GM12878 (cell line): ENCODE measurements around the gene OMP. TPM values are rescaled to one million over a fixed set of nuclear protein-coding genes. Genes with fewer than 3 reads are reported as not detected.

Experiments used
- ATAC-seq: fragments of 200-7000 bp; cut with Tn5 transposase; 3 replicates; pipeline ENCODE4 v1.9.1; 2020; ENCODE audit warnings: mild to moderate bottlenecking, moderate library complexity
- BruUV-seq: library from RNA; stranded (reverse); fragments of 400-500 nt; replicated peaks from 2 replicates; lab custom pipeline; 2021; lab: Mats Ljungman, UMichigan
- CTCF ChIA-PET: fragments of 300-600 bp; sonication (Branson Sonifier 250); formaldehyde crosslinking; extraction: SDS; loops from one replicate; lab custom pipeline; 2021; ENCODE audit warnings: inconsistent platforms; lab: Yijun Ruan, JAX
- POLR2A ChIA-PET: fragments of 350-600 bp; formaldehyde crosslinking; extraction: SDS; loops from one replicate; lab custom pipeline; 2021; ENCODE audit warnings: inconsistent platforms; lab: Charles Lee
- RAD21 ChIA-PET: fragments of 300-600 bp; sonication (Branson Sonifier 250); formaldehyde crosslinking; loops from one replicate; lab custom pipeline; 2023; ENCODE audit warnings: antibody characterized with exemption; ENCODE audit not compliant: unreplicated experiment; lab: Charles Lee
- SMC1A ChIA-PET: fragments of 300-600 bp; sonication (Branson Sonifier 250); formaldehyde crosslinking; loops from one replicate; lab custom pipeline; 2023; ENCODE audit not compliant: unreplicated experiment, uncharacterized antibody; lab: Charles Lee
- DNase-seq: peaks from one replicate; pipeline ENCODE4 v3.0.0-alpha.2; 2011; ENCODE audit warnings: low read depth, low spot score
- FAIRE-seq: peaks from 3 replicates; lab custom pipeline; 2011; peaks lifted over from hg19 to GRCh38; lab: Jason Lieb, UNC
- H2AFZ ChIP-seq: 2 replicates; pipeline ENCODE4 v1.6.0; 2011; ENCODE audit warnings: low read depth, low read length, control low read depth; ENCODE audit not compliant: control insufficient read depth
- H3K27ac ChIP-seq: 2 replicates; pipeline ENCODE4 v1.5.1; 2011; ENCODE audit warnings: control low read depth; ENCODE audit not compliant: control insufficient read depth, insufficient read depth
- H3K27me3 ChIP-seq, 2 experiments: replicated peaks in 1 of 2; 2 replicates each; pipeline versions ENCODE4 v1.6.0 to v1.6.1; 2011; ENCODE audit warnings: low read length in 1 of 2; ENCODE audit not compliant: control insufficient read depth in 2 of 2, insufficient read depth in 2 of 2
- H3K36me3 ChIP-seq, 2 experiments: 2 replicates each; pipeline ENCODE4 v1.5.1; 2011; ENCODE audit warnings: low read length in 1 of 2; ENCODE audit not compliant: control insufficient read depth in 2 of 2, insufficient read depth in 2 of 2
- H3K4me1 ChIP-seq: 2 replicates; pipeline ENCODE4 v1.6.1; 2011; ENCODE audit warnings: mild to moderate bottlenecking, low read length, moderate library complexity, mixed read lengths; ENCODE audit not compliant: control insufficient read depth, insufficient read depth
- H3K4me2 ChIP-seq: 2 replicates; pipeline ENCODE4 v1.6.0; 2011; ENCODE audit warnings: control low read depth; ENCODE audit not compliant: control insufficient read depth, insufficient read depth
- H3K4me3 ChIP-seq: fragments of 200-600 bp; sonication (generic); 2 replicates; pipeline ENCODE4 v1.5.1; 2016
- H3K79me2 ChIP-seq: 2 replicates; pipeline ENCODE4 v1.6.0; 2011; ENCODE audit warnings: low read length; ENCODE audit not compliant: control insufficient read depth, insufficient read depth
- H3K9ac ChIP-seq: 2 replicates; pipeline ENCODE4 v1.8.0; 2011; ENCODE audit warnings: low read length, control low read depth, mixed read lengths; ENCODE audit not compliant: control insufficient read depth, insufficient read depth
- H3K9me3 ChIP-seq: replicated peaks from 3 replicates; pipeline ENCODE4 v1.5.1; 2011; ENCODE audit warnings: mild to moderate bottlenecking, low read length; ENCODE audit not compliant: control insufficient read depth, insufficient read depth
- H4K20me1 ChIP-seq: 2 replicates; pipeline ENCODE4 v1.6.0; 2011; ENCODE audit not compliant: control insufficient read depth, insufficient read depth
- BCL3 ChIP-seq: IDR thresholded peaks from 2 replicates; pipeline ENCODE4 v1.6.1; 2011; ENCODE audit warnings: borderline replicate concordance, low read depth, mild to moderate bottlenecking, moderate library complexity, low read length; ENCODE audit not compliant: insufficient read depth, poor library complexity, severe bottlenecking
- CHD2 ChIP-seq: IDR thresholded peaks from 2 replicates; pipeline ENCODE4 v1.6.1; 2011; ENCODE audit warnings: low read depth, low read length, improper control_type of control experiment, borderline replicate concordance
- CHD4 ChIP-seq: fragments of 200-600 bp; sonication (generic); IDR thresholded peaks from 2 replicates; pipeline ENCODE4 v1.6.1; 2016; ENCODE audit warnings: mild to moderate bottlenecking
- HDGF ChIP-seq: fragments of 450-650 bp; IDR thresholded peaks from 2 replicates; pipeline ENCODE4 v1.6.1; 2016; ENCODE audit warnings: antibody characterized with exemption
- IKZF2 ChIP-seq, 2 experiments: fragments of 450-650 bp; IDR thresholded peaks; 2 replicates each; pipeline ENCODE4 v1.6.1; 2017; ENCODE audit warnings: mild to moderate bottlenecking in 2 of 2, moderate library complexity in 2 of 2
- IRF5 ChIP-seq: fragments of 450-650 bp; IDR thresholded peaks from 2 replicates; pipeline ENCODE4 v1.6.1; 2017; ENCODE audit warnings: borderline replicate concordance
- JUND ChIP-seq: IDR thresholded peaks from 2 replicates; pipeline ENCODE4 v1.6.1; 2012; ENCODE audit warnings: low read depth, mild to moderate bottlenecking, low read length, improper control_type of control experiment, moderate library complexity
- LARP7 ChIP-seq: fragments of 450-650 bp; IDR thresholded peaks from 2 replicates; pipeline ENCODE4 v1.6.1; 2017; ENCODE audit warnings: mild to moderate bottlenecking
- MTA3 ChIP-seq: IDR thresholded peaks from 2 replicates; pipeline ENCODE4 v1.6.1; 2012; ENCODE audit warnings: low read length, inconsistent platforms, borderline replicate concordance
- MXI1 ChIP-seq: fragments of 150-350 bp; IDR thresholded peaks from 2 replicates; pipeline ENCODE4 v1.6.1; 2011; ENCODE audit warnings: low read depth, mild to moderate bottlenecking, inconsistent platforms, low read length, improper control_type of control experiment
- RAD21 ChIP-seq: IDR thresholded peaks from 2 replicates; pipeline ENCODE4 v1.6.1; 2011; ENCODE audit warnings: mild to moderate bottlenecking, low read depth, low read length, moderate library complexity; ENCODE audit not compliant: insufficient read depth
- SMAD1 ChIP-seq: fragments of 450-650 bp; IDR thresholded peaks from 2 replicates; pipeline ENCODE4 v1.6.1; 2018; ENCODE audit warnings: mild to moderate bottlenecking, low read depth; ENCODE audit not compliant: partially characterized antibody
- SP1 ChIP-seq: IDR thresholded peaks from one replicate; pipeline ENCODE4 v1.6.1; 2011; ENCODE audit warnings: low read depth, low read length
- SUPT20H ChIP-seq: IDR thresholded peaks from 2 replicates; pipeline ENCODE4 v1.6.1; 2011; ENCODE audit warnings: low read depth, mild to moderate bottlenecking, low read length, moderate library complexity, borderline replicate concordance; ENCODE audit not compliant: control insufficient read depth
- TCF12 ChIP-seq: IDR thresholded peaks from 2 replicates; pipeline ENCODE4 v1.6.1; 2011; ENCODE audit warnings: low read depth, mild to moderate bottlenecking, low read length
- TCF3 ChIP-seq: IDR thresholded peaks from 2 replicates; pipeline ENCODE4 v1.6.1; 2012; ENCODE audit warnings: low read depth, mild to moderate bottlenecking, low read length, borderline replicate concordance; ENCODE audit not compliant: insufficient read depth
- ZNF384 ChIP-seq: IDR thresholded peaks from 2 replicates; pipeline ENCODE4 v1.6.1; 2012; ENCODE audit warnings: low read depth, mild to moderate bottlenecking, low read length, improper control_type of control experiment, borderline replicate concordance
- WGBS: methylation state at CpG from one replicate; pipeline ENCODE4 v1.1.6; 2016; ENCODE audit warnings: low lambda C conversion rate; ENCODE audit not compliant: insufficient replicate concordance, insufficient coverage; ENCODE audit errors: missing lambda C conversion rate; 5-methylcytosine and 5-hydroxymethylcytosine counted together
- in situ Hi-C: fragments of 300-500 bp; cut with MboI; formaldehyde crosslinking; loops from 9 replicates; pipeline ENCODE4 v1.14.3; 2018; ENCODE audit warnings: mixed read lengths
- intact Hi-C: fragments of 100-400 bp; cut with micrococcal nuclease; formaldehyde crosslinking; loops from one replicate; pipeline ENCODE4 v1.14.2; 2022; ENCODE audit not compliant: unreplicated experiment
- polyA plus RNA-seq, 11 experiments: library from polyadenylated mRNA; depleted of rRNA in 4 of 11; unstranded in 6 of 11; stranded (reverse) in 5 of 11; fragments of >200 nt; fragmentation: Nextera tagmentation in 4 of 11; fragmentation: Illumina TruSeq in 1 of 11; extraction: Ambion mirVana in 4 of 11; extraction: Trizol in 1 of 11; gene quantifications; 1 replicate in 1 of 11; 2 replicates in 10 of 11; pipeline versions ENCODE4 v1.2.1 to v1.2.3, GENCODE V29; 2011 to 2016; ENCODE audit warnings: inconsistent platforms in 2 of 11, missing spikeins in 2 of 11, low read depth in 1 of 11
- total RNA-seq, 4 experiments: library from RNA; depleted of rRNA in 3 of 4; stranded (reverse); fragments of >200 nt in 3 of 4; fragmentation: Illumina TruSeq in 1 of 4; extraction: Trizol in 1 of 4; gene quantifications; 2 replicates each; pipeline versions ENCODE4 v1.2.1 to v1.2.3, GENCODE V29; 2013 to 2021

OMP gene
- total and polyA plus RNA-seq, 10 of the 15 experiments (the other 5 are each of a cell fraction or from before 2014, with no cell fraction given), result not detected

GRCh38 chr11:77121876-77122575 is 19.4 kb downstream of the OMP start:
- H3K4me1 ChIP-seq, result no peaks in the 10 kb centered on the region
- POLR2A ChIA-PET, result interaction anchor here (0.5 kb wide), 1 partner anchor 8 kb away, joined by 3 read pairs; no protein-coding TSS in a partner anchor
- no peak for TF ChIP-seq SUPT20H
- no peak for TF ChIP-seq MXI1
- no peak for TF ChIP-seq BCL3
- no peak for TF ChIP-seq JUND
- no peak for TF ChIP-seq TCF3
- no peak for TF ChIP-seq IKZF2 (IDR thresholded peaks at IDR 0.05)
- TF ChIP-seq TCF12, result no peak
- TF ChIP-seq RAD21, result no peak
- no peak for TF ChIP-seq HDGF
- no peak for TF ChIP-seq LARP7
- no peak for TF ChIP-seq CHD4
- no peak for TF ChIP-seq SMAD1
- TF ChIP-seq ZNF384, result no peak
- TF ChIP-seq MTA3, result no peak
- no peak for TF ChIP-seq IRF5
- TF ChIP-seq SP1, result no peak
- no peak for TF ChIP-seq CHD2
- TF ChIP-seq, all 136 proteins: peak for 0
- H3K9ac ChIP-seq, result no peak overlapping the region
- ATAC-seq (no peak), FAIRE-seq (no peak), DNase-seq (no peak)
- 24% methylated on average over 8 of the region's 8 CpGs for WGBS
- no peak overlapping the region for H3K4me3 ChIP-seq
- H3K79me2 ChIP-seq, result no peaks in the 10 kb centered on the region
- no TSS peak for BruUV-seq
- H3K9me3 ChIP-seq, result no peaks in the 10 kb centered on the region
- H3K36me3 ChIP-seq, result no peaks in the 10 kb centered on the region
- intact Hi-C loops, result no loop called here
- in situ Hi-C loops, result no loop called here
- H4K20me1 ChIP-seq, result no peaks in the 10 kb centered on the region
- peaks cover 0 to 3% of the 10 kb centered on the region in 2 experiments; a peak in 3 of 4 replicates for H3K27me3 ChIP-seq
- RAD21 ChIA-PET, result no interaction called here
- CTCF ChIA-PET, result interaction anchor here (0.9 to 1.1 kb wide), 2 partner anchors 41 to 65 kb away, joined by 3 read pairs; no protein-coding TSS in a partner anchor
- no peak overlapping the region for H2AFZ ChIP-seq
- SMC1A ChIA-PET, result no interaction called here
- H3K27ac ChIP-seq, result no peak overlapping the region
- no peak overlapping the region for H3K4me2 ChIP-seq
